ENCODE measurements around the gene HTRA3. TPM values are rescaled to one million over a fixed set of nuclear protein-coding genes. Genes with fewer than 3 reads are reported as not detected.

HTRA3 gene
- total RNA-seq, 1 donor from 2014 or later = not detected

DNA sequence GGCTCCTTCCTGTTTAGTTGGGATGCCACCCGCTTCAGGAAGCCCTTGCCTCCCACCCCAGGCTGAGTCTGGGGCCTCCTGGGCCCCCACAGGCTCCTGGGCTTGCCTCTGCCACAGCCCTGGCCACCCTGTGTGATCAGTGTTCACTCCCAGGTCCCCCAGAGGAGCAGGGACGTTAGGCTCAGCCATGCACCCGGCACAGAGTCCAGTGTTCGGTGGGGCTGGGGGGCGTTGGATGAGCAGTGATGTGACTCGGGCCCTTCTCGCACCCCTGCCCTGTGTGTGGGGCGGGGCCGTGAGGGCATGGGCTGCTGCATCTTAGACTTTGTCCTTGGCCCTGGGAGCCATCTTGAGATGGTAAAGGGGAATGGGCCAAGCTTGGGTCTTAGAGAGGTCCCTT lies 29.9 kb upstream of the HTRA3 start:
- H3K27ac Mint-ChIP-seq = no peak overlapping the region
- ATAC-seq (ENCODE audit: low read depth) (no peak), DNase-seq (no peak)
- H3K9me3 Mint-ChIP-seq = no peaks in the 10 kb centered on the region
- ChIA-PET POLR2A (interaction anchor here (1.2 to 1.6 kb wide), 2 partner anchors 40 to 41 kb away, joined by 3 to 7 read pairs; partner anchors contain the start of gene SH3TC1), CTCF (no interaction called here)
- peaks cover 25% of the 10 kb centered on the region for H3K4me1 Mint-ChIP-seq
- H3K4me3 Mint-ChIP-seq = no peak overlapping the region
- no peaks in the 10 kb centered on the region for H3K27me3 Mint-ChIP-seq
- H3K36me3 Mint-ChIP-seq (ENCODE audit: low read depth) = peaks cover 52% of the 10 kb centered on the region
- TF ChIP-seq, protein P1, sequence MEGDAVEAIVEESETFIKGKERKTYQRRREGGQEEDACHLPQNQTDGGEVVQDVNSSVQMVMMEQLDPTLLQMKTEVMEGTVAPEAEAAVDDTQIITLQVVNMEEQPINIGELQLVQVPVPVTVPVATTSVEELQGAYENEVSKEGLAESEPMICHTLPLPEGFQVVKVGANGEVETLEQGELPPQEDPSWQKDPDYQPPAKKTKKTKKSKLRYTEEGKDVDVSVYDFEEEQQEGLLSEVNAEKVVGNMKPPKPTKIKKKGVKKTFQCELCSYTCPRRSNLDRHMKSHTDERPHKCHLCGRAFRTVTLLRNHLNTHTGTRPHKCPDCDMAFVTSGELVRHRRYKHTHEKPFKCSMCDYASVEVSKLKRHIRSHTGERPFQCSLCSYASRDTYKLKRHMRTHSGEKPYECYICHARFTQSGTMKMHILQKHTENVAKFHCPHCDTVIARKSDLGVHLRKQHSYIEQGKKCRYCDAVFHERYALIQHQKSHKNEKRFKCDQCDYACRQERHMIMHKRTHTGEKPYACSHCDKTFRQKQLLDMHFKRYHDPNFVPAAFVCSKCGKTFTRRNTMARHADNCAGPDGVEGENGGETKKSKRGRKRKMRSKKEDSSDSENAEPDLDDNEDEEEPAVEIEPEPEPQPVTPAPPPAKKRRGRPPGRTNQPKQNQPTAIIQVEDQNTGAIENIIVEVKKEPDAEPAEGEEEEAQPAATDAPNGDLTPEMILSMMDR (IDR thresholded peaks at IDR 0.05) = no peak
- intact Hi-C loops (cut with micrococcal nuclease) = loop anchor here (5.0 kb wide), 1 partner anchor 437 kb away; no protein-coding TSS in a partner anchor

GRCh38 chr4:8240211-8241041 lies 29.1 kb upstream of the HTRA3 start:
- ChIA-PET POLR2A (interaction anchor here (1.1 to 1.2 kb wide), 2 partner anchors 39 to 41 kb away, joined by 3 read pairs; partner anchors contain the start of gene SH3TC1), CTCF (interaction anchor here (0.7 to 1.0 kb wide), 2 partner anchors 9 to 64 kb away, joined by 3 to 4 read pairs; no protein-coding TSS in a partner anchor)
- intact Hi-C loops (cut with micrococcal nuclease) = loop anchor here (5.0 kb wide), 1 partner anchor 438 kb away; no protein-coding TSS in a partner anchor
- no peaks in the 10 kb centered on the region for H3K9me3 Mint-ChIP-seq
- H3K4me3 Mint-ChIP-seq = no peak overlapping the region
- TF ChIP-seq, protein P1 (IDR thresholded peaks at IDR 0.05) = no peak
- H3K36me3 Mint-ChIP-seq (ENCODE audit: low read depth) = peaks cover 52% of the 10 kb centered on the region
- H3K4me1 Mint-ChIP-seq = peaks cover 21% of the 10 kb centered on the region
- H3K27me3 Mint-ChIP-seq = no peaks in the 10 kb centered on the region
- no peak for ATAC-seq (ENCODE audit: low read depth)
- DNase-seq = no peak
- H3K27ac Mint-ChIP-seq = no peak overlapping the region

DNA sequence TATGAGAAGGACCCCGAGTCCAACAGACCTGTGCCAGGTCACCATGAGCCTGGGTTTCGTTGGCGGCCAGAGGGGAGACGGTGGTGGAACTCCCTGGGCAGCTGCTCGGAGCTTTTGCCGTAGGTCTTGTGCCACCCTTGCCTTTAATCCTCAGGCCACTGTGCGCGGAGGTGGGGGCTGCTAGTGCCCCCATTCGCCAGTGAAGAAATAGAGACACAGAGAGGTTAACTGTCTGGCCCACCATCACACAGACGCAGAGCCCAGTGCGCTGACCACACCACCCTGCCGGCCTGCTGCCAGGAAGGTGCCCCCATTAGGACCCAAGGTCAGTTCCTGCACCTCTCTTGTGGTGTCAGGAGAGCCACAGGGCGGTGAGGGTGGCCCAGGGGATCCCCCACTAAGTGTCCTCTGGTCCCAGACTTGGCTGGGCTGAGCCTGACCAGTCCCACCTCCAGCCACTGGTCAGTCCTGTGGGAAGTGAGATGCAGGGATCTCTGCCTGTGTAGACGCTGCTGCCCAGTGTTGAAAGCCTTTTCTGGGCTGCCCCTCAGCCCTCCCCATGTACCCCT lies 28.3 kb upstream of the HTRA3 start:
- Mint-ChIP-seq H3K4me1 (peaks cover 21% of the 10 kb centered on the region), H3K9me3 (no peaks in the 10 kb centered on the region), H3K27me3 (no peaks in the 10 kb centered on the region), H3K36me3 (ENCODE audit: low read depth) (peaks cover 48% of the 10 kb centered on the region), H3K4me3 (no peak overlapping the region), H3K27ac (no peak overlapping the region)
- DNase-seq = no peak
- ChIA-PET CTCF (interaction anchor here (0.7 to 1.2 kb wide), 7 partner anchors 9 to 101 kb away, joined by 3 to 8 read pairs (median 3); no protein-coding TSS in a partner anchor), POLR2A (interaction anchor here (0.8 to 1.3 kb wide), 5 partner anchors 40 to 64 kb away, joined by 3 to 5 read pairs (median 3); partner anchors contain the start of gene SH3TC1)
- TF ChIP-seq, protein P1 (IDR thresholded peaks at IDR 0.05) = no peak
- ATAC-seq (ENCODE audit: low read depth) = no peak
- intact Hi-C loops (cut with micrococcal nuclease) = loop anchor here (5.0 kb wide), 1 partner anchor 439 kb away; no protein-coding TSS in a partner anchor

DNA sequence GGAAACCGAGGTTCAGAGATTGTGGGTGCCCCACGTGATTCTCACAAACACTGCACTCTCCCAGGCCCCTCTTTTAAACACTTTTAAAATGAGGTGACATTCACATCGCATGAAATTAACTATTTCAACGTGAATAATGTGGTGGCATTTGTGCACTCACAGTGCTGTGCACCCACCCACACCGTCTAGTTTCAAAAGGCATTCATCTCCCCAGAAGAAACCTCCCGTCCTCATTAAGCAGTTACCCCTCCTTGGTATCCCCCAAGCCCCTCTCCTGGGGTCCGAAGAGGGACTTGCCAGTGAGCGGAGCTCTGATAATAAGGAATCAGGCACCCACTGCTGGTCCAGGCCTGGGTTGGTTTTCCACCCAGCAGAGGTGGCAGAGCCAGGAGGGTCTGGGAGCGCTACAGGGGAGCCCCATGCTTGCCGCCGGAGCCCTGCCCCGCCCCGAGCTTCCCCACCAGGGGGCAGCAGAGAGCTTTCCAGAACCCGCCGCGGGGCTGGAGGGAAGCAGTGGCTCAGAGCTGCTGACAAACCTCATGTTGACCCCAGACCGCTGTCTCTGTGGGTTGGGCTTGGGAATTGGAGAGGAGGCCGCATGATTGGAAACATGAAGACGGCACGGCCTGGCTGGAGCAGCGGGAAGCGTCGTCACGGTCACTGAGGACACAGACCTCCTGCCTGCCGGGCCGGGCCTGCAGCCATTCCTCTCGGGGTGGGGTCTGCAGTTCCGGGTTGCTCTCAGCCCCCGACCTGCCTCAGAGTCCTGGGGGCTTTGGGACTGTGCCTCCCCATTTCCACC lies 27.5 kb upstream of the HTRA3 start:
- peaks cover 21% of the 10 kb centered on the region for H3K4me1 Mint-ChIP-seq
- CTCF ChIA-PET = interaction anchor here (0.6 to 1.6 kb wide), 14 partner anchors 8 to 227 kb away, joined by 3 to 17 read pairs (median 4); partner anchors contain the start of gene SH3TC1
- no peak overlapping the region for H3K4me3 Mint-ChIP-seq
- peak; percentile 85 for DNase-seq
- TF ChIP-seq, protein P1 (IDR thresholded peaks at IDR 0.05) = peak; percentile 83
- H3K27me3 Mint-ChIP-seq = no peaks in the 10 kb centered on the region
- ATAC-seq (ENCODE audit: low read depth) = peak; percentile 74
- H3K36me3 Mint-ChIP-seq (ENCODE audit: low read depth) = peaks cover 40% of the 10 kb centered on the region
- no peaks in the 10 kb centered on the region for H3K9me3 Mint-ChIP-seq
- intact Hi-C loops (cut with micrococcal nuclease) = loop anchor here (1.0 to 5.0 kb wide), 5 partner anchors 12 to 677 kb away; no protein-coding TSS in a partner anchor
- POLR2A ChIA-PET = interaction anchor here (0.8 to 1.3 kb wide), 3 partner anchors 41 to 65 kb away, joined by 3 to 5 read pairs (median 3); partner anchors contain the start of gene SH3TC1
- no peak overlapping the region for H3K27ac Mint-ChIP-seq
